Pancreas (tissue), 10 donors: ENCODE data around the gene MBD4. TPM values are rescaled to one million over a fixed set of nuclear protein-coding genes. Genes with fewer than 3 reads are reported as not detected.
"Not testable (repeated sequence)": the region's sequence is repeated elsewhere in the genome, so short reads cannot be mapped to it uniquely, and the experiment has no call there.

Experiments
- ATAC-seq, 4 donors: fragments of 200-7000 bp; cut with Tn5 transposase; one replicate each; pipeline versions ENCODE4 v1.8.0 to v1.9.1; 2020; ENCODE audit warnings: mild to moderate bottlenecking in 4 of 4, moderate library complexity in 4 of 4
- DNase-seq, 6 donors: peaks; one replicate each; pipeline ENCODE4 v3.0.0-alpha.2; 2020
- FAIRE-seq: peaks from 2 replicates; lab custom pipeline; 2012; peaks lifted over from hg19 to GRCh38; lab: Jason Lieb, UNC
- H3K27ac ChIP-seq, 4 donors: fragments of 200-600 bp; sonication (generic); 1 replicate in 3 of 4; 2 replicates in 1 of 4; pipeline versions ENCODE4 v1.5.0 to v1.8.0; 2020
- H3K27me3 ChIP-seq, 4 donors: fragments of 200-600 bp; one replicate each; pipeline ENCODE4 v1.8.0; 2021
- H3K36me3 ChIP-seq, 3 donors: fragments of 200-600 bp; sonication (generic) in 1 of 3; one replicate each; pipeline versions ENCODE4 v1.5.0 to v1.8.0; 2020 to 2021
- H3K4me1 ChIP-seq, 3 donors: fragments of 200-600 bp; one replicate each; pipeline ENCODE4 v1.8.0; 2021
- H3K4me3 ChIP-seq, 4 donors: fragments of 200-600 bp; sonication (generic) in 2 of 4; one replicate each; pipeline versions ENCODE4 v1.5.0 to v1.8.0; 2020 to 2021
- H3K9me3 ChIP-seq, 4 donors: fragments of 200-600 bp; one replicate each; pipeline ENCODE4 v1.8.0; 2021
- CTCF ChIP-seq, 4 donors: fragments of 200-600 bp; sonication (generic) in 3 of 4; IDR thresholded peaks; one replicate each; pipeline versions ENCODE4 v1.5.0 to v1.8.0; 2021; ENCODE audit warnings: antibody characterized with exemption in 4 of 4
- WGBS, 2 donors: extraction: QIAGEN DNeasy Blood & Tissue Kit; methylation state at CpG; one replicate each; pipeline ENCODE4 v1.1.7; 2013; 5-methylcytosine and 5-hydroxymethylcytosine counted together
- intact Hi-C, 3 donors: fragments of 100-400 bp; cut with DNase I; formaldehyde crosslinking; loops; one replicate each; pipeline versions ENCODE4 v1.11.1 to v1.14.2; 2022
- polyA plus RNA-seq, 2 donors: library from polyadenylated mRNA; stranded (reverse); fragments of 200-250 nt; gene quantifications; one replicate each; pipeline ENCODE4 v1.2.3, GENCODE V29; 2013
- total RNA-seq, 6 donors: library from RNA; stranded (reverse); fragmentation: NEBNext Ultra II Directional in 4 of 6; extraction: Animal tissue kit (Norgen Biotek cat#: 25700) in 4 of 6; gene quantifications; one replicate each; pipeline versions ENCODE4 v1.2.1 to v1.2.4, GENCODE V29; 2021 to 2023
- donor health status: healthy with polysubstance abuse.
- donor health status: DM: no; HTN: no; CAD: no; lungs with moderate emphysema.
- donor health status: DM: no; HTN: no; CAD: no.
- donor health status: control.
- donor health status: control.
- donor health status: Bipolar disorder and iron deficiency.
- donor health status: DM: yes; HTN: yes; CAD: no.
- donor health status: DM: no; HTN: no; CAD: no.
- donor health status: DM: no; HTN: no; CAD: no.
- donor health status: DM: yes; HTN: yes; CAD: no.

The MBD4 gene
- 10 to 100 TPM; 11.8 to 19.7 (median 15.0) TPM for total RNA-seq
- polyA plus RNA-seq: 10 to 100 TPM in 1 of 2 donors, 1 to 10 TPM in 1; 8.4 to 16.0 TPM

GRCh38 chr3:129439817-129440617 lies at the start of gene MBD4, which contains the start of gene IFT122:
MBD4 (minus strand) TSS chr3:129439948; CDS start chr3:129439833, 115 bp downstream.
IFT122 (plus strand) TSS chr3:129440224; CDS start chr3:129440331, 107 bp downstream.
- Histone ChIP-seq H3K4me1 (peaks cover 34 to 62% (median 51%) of the 10 kb centered on the region in 3 donors), H3K27ac (peak within 1 kb of the TSS; percentile 67 to 93 (median 86)), H3K36me3 (peaks cover 0 to 5% (median 0%) of the 10 kb centered on the region in 3 donors), H3K9me3 (no peaks in the 10 kb centered on the region), H3K4me3 (peak within 1 kb of the TSS; percentile 65 to 90 (median 80)), H3K27me3 (no peaks in the 10 kb centered on the region)
- DNase-seq (peak; percentile 92 to 98 (median 98)), FAIRE-seq (peak; percentile 92), ATAC-seq (peak; percentile 87 to 93 (median 88))
- no peak for TF ChIP-seq CTCF (IDR thresholded peaks at IDR 0.05)
- intact Hi-C loops: no loop called here
- WGBS, 2 donors: 0 to 1% methylated on average over 66 to 75 of the region's 75 CpGs

- H3K4me1 ChIP-seq, H3K9me3 ChIP-seq, ATAC-seq, H3K27me3 ChIP-seq, DNase-seq, H3K4me3 ChIP-seq, H3K27ac ChIP-seq, FAIRE-seq: not testable (repeated sequence)
- WGBS, 2 donors: 79 to 92% methylated on average over 9 to 10 of the region's 10 CpGs
- H3K36me3 ChIP-seq: peaks cover 0 to 32% (median 4%) of the 10 kb centered on the region in 3 donors
- intact Hi-C loops: loop anchor here in 1 of 3 donors (10.0 kb wide), 1 partner anchor 436 kb away; no protein-coding TSS in a partner anchor
Observed at GRCh38 chr3:129489258-129489657, 49.5 kb upstream of the MBD4 start.

GRCh38 chr3:129487868-129488335 lies 48.2 kb upstream of the MBD4 start:
- intact Hi-C loops: loop anchor here in 1 of 3 donors (10.0 kb wide), 1 partner anchor 437 kb away; no protein-coding TSS in a partner anchor
- H3K4me1 ChIP-seq: not testable (repeated sequence)

GRCh38 chr3:129487183-129487867 lies 47.6 kb upstream of the MBD4 start:
- DNase-seq (no peak), FAIRE-seq (no peak), ATAC-seq (no peak)
- no peak overlapping the region for H3K4me3 ChIP-seq
- no peaks in the 10 kb centered on the region for H3K4me1 ChIP-seq
- intact Hi-C loops: loop anchor here in 1 of 3 donors (10.0 kb wide), 1 partner anchor 437 kb away; no protein-coding TSS in a partner anchor
- H3K27me3 ChIP-seq: no peaks in the 10 kb centered on the region
- no peaks in the 10 kb centered on the region for H3K9me3 ChIP-seq
- TF ChIP-seq CTCF (IDR thresholded peaks at IDR 0.05): no peak
- no peak overlapping the region for H3K27ac ChIP-seq
- 91 to 92% methylated on average over 13 of the region's 13 CpGs for WGBS, 2 donors
- peaks cover 0 to 31% (median 0%) of the 10 kb centered on the region in 3 donors for H3K36me3 ChIP-seq

More at GRCh38 chr3:129487868-129488335, 48.2 kb upstream of the MBD4 start:
- not testable (repeated sequence) for FAIRE-seq, DNase-seq, ATAC-seq, H3K27me3 ChIP-seq, H3K27ac ChIP-seq, H3K4me3 ChIP-seq, H3K9me3 ChIP-seq
- peaks cover 0 to 26% (median 0%) of the 10 kb centered on the region in 3 donors for H3K36me3 ChIP-seq
- 88 to 93% methylated on average over 4 of the region's 4 CpGs for WGBS, 2 donors

- Histone ChIP-seq H3K36me3 (peaks cover 0 to 29% (median 0%) of the 10 kb centered on the region in 3 donors), H3K9me3 (no peaks in the 10 kb centered on the region), H3K4me3 (no peak overlapping the region), H3K4me1 (no peaks in the 10 kb centered on the region), H3K27me3 (no peaks in the 10 kb centered on the region), H3K27ac (peak overlapping the region in 1 of 4 donors; percentile 39)
- ATAC-seq (no peak), DNase-seq (no peak), FAIRE-seq (no peak)
- no peak for TF ChIP-seq CTCF (IDR thresholded peaks at IDR 0.05)
- intact Hi-C loops: loop anchor here in 1 of 3 donors (10.0 kb wide), 1 partner anchor 438 kb away; no protein-coding TSS in a partner anchor
- WGBS, 2 donors: 91 to 98% methylated on average over 2 of the region's 2 CpGs
Observed at GRCh38 chr3:129486664-129487035, 46.9 kb upstream of the MBD4 start.
